HEK293 (cell line): ENCODE data around the gene CAB39L.

Experiments
- CTCF ChIA-PET: fragments of 350-600 bp; formaldehyde crosslinking; extraction: SDS; loops from one replicate; lab custom pipeline; 2021; ENCODE audit warnings: antibody characterized with exemption; lab: Yijun Ruan, JAX
- POLR2A ChIA-PET: fragments of 300-600 bp; formaldehyde crosslinking; extraction: SDS; loops from one replicate; lab custom pipeline; 2020; ENCODE audit warnings: antibody characterized with exemption, inconsistent platforms; lab: Yijun Ruan, JAX
- H3K27ac ChIP-seq: fragments of 200-500 bp; sonication (Bioruptor generic); 2 replicates; pipeline ENCODE4 v1.5.1; 2014; ENCODE audit warnings: low read depth, low read length, control low read depth, inconsistent platforms; ENCODE audit errors: extremely low read depth
- H3K36me3 ChIP-seq, 2 experiments: fragments of 200-500 bp in 1 of 2; sonication (Bioruptor generic) in 1 of 2; 1 replicate in 1 of 2; 2 replicates in 1 of 2; pipeline ENCODE4 v1.5.1; 2014 to 2017; ENCODE audit warnings: inconsistent platforms in 2 of 2, low read length in 2 of 2; ENCODE audit not compliant: control insufficient read depth in 2 of 2, insufficient read depth in 1 of 2
- H3K4me1 ChIP-seq: fragments of 200-500 bp; sonication (Bioruptor generic); 2 replicates; pipeline ENCODE4 v1.5.1; 2014; ENCODE audit warnings: mild to moderate bottlenecking, low read length, inconsistent platforms; ENCODE audit not compliant: control insufficient read depth, insufficient read depth
- H3K4me3 ChIP-seq: 2 replicates; pipeline ENCODE4 v1.5.1; 2011; ENCODE audit warnings: low read depth, mild to moderate bottlenecking, control low read depth, low read length, moderate library complexity
- H3K9me3 ChIP-seq: fragments of 200-500 bp; sonication (Bioruptor generic); 2 replicates; pipeline ENCODE4 v1.5.1; 2014; ENCODE audit warnings: low read depth, low read length, inconsistent platforms; ENCODE audit not compliant: control insufficient read depth, insufficient read depth
- BCL11B ChIP-seq: fragments of 450-650 bp; formaldehyde crosslinking; IDR thresholded peaks from 2 replicates; pipeline ENCODE4 v1.5.1; 2016; ENCODE audit warnings: low read depth, missing biosample characterization, missing genetic modification characterization
- GLIS1 ChIP-seq: fragments of 450-650 bp; formaldehyde crosslinking; IDR thresholded peaks from 2 replicates; pipeline ENCODE4 v1.5.1; 2016; ENCODE audit warnings: missing biosample characterization, missing genetic modification characterization
- HOXC10 ChIP-seq: sonication (generic); formaldehyde crosslinking; IDR thresholded peaks from 2 replicates; pipeline ENCODE4 v1.8.1; 2023; ENCODE audit warnings: mild to moderate bottlenecking, missing genetic modification reagents
- HOXD13 ChIP-seq: sonication (generic); formaldehyde crosslinking; IDR thresholded peaks from 2 replicates; pipeline ENCODE4 v1.8.0; 2022; ENCODE audit warnings: missing genetic modification reagents, borderline replicate concordance
- INSM2 ChIP-seq: fragments of 450-650 bp; formaldehyde crosslinking; IDR thresholded peaks from 2 replicates; pipeline ENCODE4 v1.5.1; 2016; ENCODE audit warnings: missing biosample characterization, missing genetic modification characterization
- KLF16 ChIP-seq: fragments of 450-650 bp; formaldehyde crosslinking; IDR thresholded peaks from 2 replicates; pipeline ENCODE4 v1.5.1; 2017; ENCODE audit warnings: missing biosample characterization, missing genetic modification characterization
- KLF8 ChIP-seq: fragments of 450-650 bp; formaldehyde crosslinking; IDR thresholded peaks from 2 replicates; pipeline ENCODE4 v1.5.1; 2016; ENCODE audit warnings: missing biosample characterization, missing genetic modification characterization
- PBX3 ChIP-seq: sonication (generic); formaldehyde crosslinking; IDR thresholded peaks from 2 replicates; pipeline ENCODE4 v1.8.1; 2022; ENCODE audit warnings: mild to moderate bottlenecking, moderate library complexity, missing genetic modification reagents
- PRDM1 ChIP-seq: fragments of 450-650 bp; formaldehyde crosslinking; IDR thresholded peaks from 2 replicates; pipeline ENCODE4; 2016; ENCODE audit warnings: missing biosample characterization, missing genetic modification characterization
- RBAK ChIP-seq: fragments of 450-650 bp; formaldehyde crosslinking; IDR thresholded peaks from 2 replicates; pipeline ENCODE4 v1.5.1; 2016; ENCODE audit warnings: missing biosample characterization, missing genetic modification characterization
- SETDB1 ChIP-seq: IDR thresholded peaks from one replicate; pipeline ENCODE4 v1.6.1; 2017; ENCODE audit warnings: mild to moderate bottlenecking, low read length, moderate library complexity, mixed read lengths; ENCODE audit not compliant: insufficient read length
- SP2 ChIP-seq: fragments of 450-650 bp; formaldehyde crosslinking; IDR thresholded peaks from 2 replicates; pipeline ENCODE4 v1.5.1; 2016; ENCODE audit warnings: missing biosample characterization, missing genetic modification characterization
- ZBTB10 ChIP-seq: fragments of 450-650 bp; formaldehyde crosslinking; IDR thresholded peaks from 2 replicates; pipeline ENCODE4 v1.5.1; 2016; ENCODE audit warnings: missing biosample characterization, missing genetic modification characterization
- ZFP37 ChIP-seq: fragments of 450-650 bp; formaldehyde crosslinking; IDR thresholded peaks from 2 replicates; pipeline ENCODE4 v1.5.1; 2016; ENCODE audit warnings: missing biosample characterization, missing genetic modification characterization
- ZFP41 ChIP-seq: fragments of 450-650 bp; formaldehyde crosslinking; IDR thresholded peaks from 2 replicates; pipeline ENCODE4 v1.5.1; 2016; ENCODE audit warnings: missing biosample characterization, missing genetic modification characterization, borderline replicate concordance
- ZNF133 ChIP-seq: fragments of 450-650 bp; formaldehyde crosslinking; IDR thresholded peaks from 2 replicates; pipeline ENCODE4 v1.5.1; 2016; ENCODE audit warnings: missing biosample characterization, missing genetic modification characterization
- ZNF138 ChIP-seq: fragments of 450-650 bp; formaldehyde crosslinking; IDR thresholded peaks from 2 replicates; pipeline ENCODE4 v1.5.1; 2016; ENCODE audit warnings: missing biosample characterization, missing genetic modification characterization, borderline replicate concordance
- ZNF174 ChIP-seq: fragments of 450-650 bp; formaldehyde crosslinking; IDR thresholded peaks from 2 replicates; pipeline ENCODE4 v1.5.0; 2017; ENCODE audit warnings: missing biosample characterization, mild to moderate bottlenecking, missing genetic modification characterization
- ZNF248 ChIP-seq: fragments of 450-650 bp; formaldehyde crosslinking; IDR thresholded peaks from 2 replicates; pipeline ENCODE4 v1.5.1; 2017; ENCODE audit warnings: missing biosample characterization, missing genetic modification characterization
- ZNF341 ChIP-seq: fragments of 450-650 bp; formaldehyde crosslinking; IDR thresholded peaks from 2 replicates; pipeline ENCODE4; 2016; ENCODE audit warnings: low read depth, missing biosample characterization, missing genetic modification characterization
- ZNF350 ChIP-seq: fragments of 450-650 bp; formaldehyde crosslinking; IDR thresholded peaks from 2 replicates; pipeline ENCODE4 v1.5.0; 2017; ENCODE audit warnings: missing biosample characterization, mild to moderate bottlenecking, missing genetic modification characterization
- ZNF433 ChIP-seq: fragments of 450-650 bp; formaldehyde crosslinking; IDR thresholded peaks from 2 replicates; pipeline ENCODE4 v1.5.1; 2016; ENCODE audit warnings: missing biosample characterization, missing genetic modification characterization, low read depth
- ZNF529 ChIP-seq: fragments of 450-650 bp; formaldehyde crosslinking; IDR thresholded peaks from 2 replicates; pipeline ENCODE4 v1.5.1; 2017; ENCODE audit warnings: missing genetic modification characterization, missing biosample characterization; ENCODE audit not compliant: insufficient replicate concordance
- ZNF585B ChIP-seq: fragments of 450-650 bp; formaldehyde crosslinking; IDR thresholded peaks from 2 replicates; pipeline ENCODE4 v1.5.1; 2016; ENCODE audit warnings: missing biosample characterization, missing genetic modification characterization
- ZNF623 ChIP-seq: fragments of 450-650 bp; formaldehyde crosslinking; IDR thresholded peaks from 2 replicates; pipeline ENCODE4 v1.5.1; 2016; ENCODE audit warnings: missing biosample characterization, missing genetic modification characterization
- ZNF670 ChIP-seq: fragments of 450-650 bp; formaldehyde crosslinking; IDR thresholded peaks from 2 replicates; pipeline ENCODE4 v1.5.1; 2016; ENCODE audit warnings: missing biosample characterization, missing genetic modification characterization, low read depth
- ZNF692 ChIP-seq: fragments of 450-650 bp; formaldehyde crosslinking; IDR thresholded peaks from 2 replicates; pipeline ENCODE4 v1.5.1; 2016; ENCODE audit warnings: missing biosample characterization, missing genetic modification characterization
- ZNF704 ChIP-seq: fragments of 450-650 bp; formaldehyde crosslinking; IDR thresholded peaks from 2 replicates; pipeline ENCODE4 v1.5.1; 2016; ENCODE audit warnings: missing biosample characterization, missing genetic modification characterization
- ZNF837 ChIP-seq: fragments of 450-650 bp; formaldehyde crosslinking; IDR thresholded peaks from 2 replicates; pipeline ENCODE4 v1.5.1; 2016; ENCODE audit warnings: missing biosample characterization, missing genetic modification characterization

CAB39L gene

GRCh38 chr13:49443704-49444523 is at the start of gene CAB39L, which contains the start of gene SETDB2:
Gene CAB39L (minus strand): TSS chr13:49444064. CDS start chr13:49382910, 61,154 bp downstream.
Gene SETDB2 (plus strand): TSS chr13:49444274. CDS start chr13:49451894, 7,620 bp downstream.
- no peaks in the 10 kb centered on the region for H3K4me1 ChIP-seq
- no peaks in the 10 kb centered on the region for H3K36me3 ChIP-seq
- H3K4me3 ChIP-seq = peak within 1 kb of the TSS; percentile 90
- POLR2A ChIA-PET = interaction anchor here (0.6 to 2.3 kb wide), 8 partner anchors 9 to 142 kb away, joined by 3 to 10 read pairs (median 4); partner anchors contain the start of genes PHF11 and RCBTB1
- peak within 1 kb of the TSS; percentile 77 for H3K27ac ChIP-seq
- H3K9me3 ChIP-seq = no peaks in the 10 kb centered on the region
- CTCF ChIA-PET = interaction anchor here (0.5 to 1.2 kb wide), 3 partner anchors 12 to 124 kb away, joined by 4 to 5 read pairs (median 4); no protein-coding TSS in a partner anchor
- peak; percentile 48; the same call in 1 of the 2 replicates for TF ChIP-seq KLF16 (tag by site-specific recombination)
- no peak for TF ChIP-seq ZNF704
- peak; percentile 37; the same call in 1 of the 2 replicates for TF ChIP-seq PBX3 (CRISPR knock-in tag)
- TF ChIP-seq ZNF341 (tag by site-specific recombination) = peak; percentile 75
- peak; percentile 83; the same call in 1 of the 2 replicates for TF ChIP-seq ZFP37 (tag by site-specific recombination)
- TF ChIP-seq ZNF138 (tag by site-specific recombination) = no peak
- TF ChIP-seq ZNF585B = no peak
- no peak for TF ChIP-seq PRDM1 (tag by site-specific recombination)
- no peak for TF ChIP-seq BCL11B (tag by site-specific recombination)
- TF ChIP-seq ZNF529 (tag by site-specific recombination) = no peak
- TF ChIP-seq ZFP41 = no peak
- no peak for TF ChIP-seq ZNF433
- TF ChIP-seq KLF8 (tag by site-specific recombination) = 0 out of 2 replicates have a peak, but pooled peaks have one; percentile 38
- peak; percentile 99 for TF ChIP-seq SP2 (tag by site-specific recombination)
- TF ChIP-seq GLIS1 (tag by site-specific recombination) = peak; percentile 85
- no peak for TF ChIP-seq ZBTB10 (tag by site-specific recombination)
- no peak for TF ChIP-seq ZNF174 (tag by site-specific recombination)
- 0 out of 2 replicates have a peak, but pooled peaks have one; percentile 29 for TF ChIP-seq INSM2 (tag by site-specific recombination)
- no peak for TF ChIP-seq RBAK (tag by site-specific recombination)
- no peak for TF ChIP-seq ZNF133 (tag by site-specific recombination)
- no peak for TF ChIP-seq ZNF670
- TF ChIP-seq ZNF837 (tag by site-specific recombination) = no peak
- TF ChIP-seq SETDB1 = no peak
- 0 out of 2 replicates have a peak, but pooled peaks have one; percentile 82 for TF ChIP-seq HOXC10 (CRISPR knock-in tag)
- TF ChIP-seq HOXD13 (CRISPR knock-in tag) = peak; percentile 86
- 0 out of 2 replicates have a peak, but pooled peaks have one; percentile 16 for TF ChIP-seq ZNF692 (tag by site-specific recombination)
- TF ChIP-seq ZNF248 (tag by site-specific recombination) = no peak
- no peak for TF ChIP-seq ZNF623
- TF ChIP-seq ZNF350 (tag by site-specific recombination) = no peak
